Loucy (cell line): Measurements from ENCODE around the gene KYAT1.

ENCODE experiments used
- CTCF ChIP-seq: fragments of 200-600 bp; sonication (generic); conservative IDR thresholded peaks from 2 replicates; pipeline ENCODE4 v1.5.1; 2014; ENCODE audit warnings: mild to moderate bottlenecking, antibody characterized with exemption, low read length
- EZH2phosphoT487 ChIP-seq: fragments of 200-600 bp; IDR thresholded peaks from 2 replicates; pipeline ENCODE4 v1.6.1; 2018; ENCODE audit warnings: antibody characterized with exemption, mild to moderate bottlenecking, moderate library complexity, borderline replicate concordance

GRCh38 chr9:128824911-128825310 lies 56.8 kb downstream of the KYAT1 start:
- TF ChIP-seq CTCF (no peak), EZH2phosphoT487 (no peak)
